HG02623 (cell line): ENCODE data around the gene ADAMTS2.

Source experiments
- ATAC-seq: cut with Tn5 transposase; IDR thresholded peaks from one replicate; pipeline ENCODE4 v1.9.1; 2021; ENCODE audit warnings: moderate library complexity; ENCODE audit not compliant: unreplicated experiment

Gene ADAMTS2

GRCh38 chr5:179269781-179270543, 75.3 kb downstream of the ADAMTS2 start:
- no peak for ATAC-seq

GRCh38 chr5:179268966-179269693, 76.1 kb downstream of the ADAMTS2 start:
- no peak for ATAC-seq

- ATAC-seq = no peak
Observed at GRCh38 chr5:179268399-179268952, 76.8 kb downstream of the ADAMTS2 start.

- no peak for ATAC-seq
Observed at GRCh38 chr5:179267671-179268083, 77.6 kb downstream of the ADAMTS2 start.

GRCh38 chr5:179267071-179267670, 78.1 kb downstream of the ADAMTS2 start:
- ATAC-seq = no peak

- ATAC-seq = no peak
Observed at GRCh38 chr5:179266291-179267070, 78.8 kb downstream of the ADAMTS2 start.

GRCh38 chr5:179265514-179266290, 79.6 kb downstream of the ADAMTS2 start:
- ATAC-seq = no peak

GRCh38 chr5:179264783-179265513, 80.3 kb downstream of the ADAMTS2 start:
- no peak for ATAC-seq

GRCh38 chr5:179264053-179264782, 81.0 kb downstream of the ADAMTS2 start:
- no peak for ATAC-seq

GRCh38 chr5:179263391-179264052, 81.7 kb downstream of the ADAMTS2 start:
- ATAC-seq = no peak

- no peak for ATAC-seq
Observed at GRCh38 chr5:179262126-179262920, 82.9 kb downstream of the ADAMTS2 start.

- no peak for ATAC-seq
Observed at GRCh38 chr5:179261301-179262125, 83.7 kb downstream of the ADAMTS2 start.

GRCh38 chr5:179260324-179261070, 84.8 kb downstream of the ADAMTS2 start:
- ATAC-seq = no peak

- ATAC-seq = no peak
Observed at GRCh38 chr5:179259731-179260323, 85.4 kb downstream of the ADAMTS2 start.

GRCh38 chr5:179258922-179259730, 86.1 kb downstream of the ADAMTS2 start:
- ATAC-seq = no peak
